Urinary bladder (tissue), 4 donors: ENCODE measurements around the gene ARHGEF40. TPM values are rescaled to one million over a fixed set of nuclear protein-coding genes. Genes with fewer than 3 reads are reported as not detected.
"Not testable (repeated sequence)": the region's sequence is repeated elsewhere in the genome, so short reads cannot be mapped to it uniquely, and the experiment has no call there.

Source experiments
- DNase-seq: peaks from one replicate; pipeline ENCODE4 v3.0.0-alpha.2; 2015; ENCODE audit errors: extremely low spot score
- H3K27ac ChIP-seq: one replicate; pipeline ENCODE4 v1.5.1; 2013; ENCODE audit warnings: low read depth, mild to moderate bottlenecking, moderate library complexity
- H3K36me3 ChIP-seq: one replicate; pipeline ENCODE4 v1.6.1; 2013; ENCODE audit warnings: mild to moderate bottlenecking, moderate library complexity; ENCODE audit not compliant: insufficient read depth
- H3K4me1 ChIP-seq: one replicate; pipeline ENCODE4 v1.6.1; 2013; ENCODE audit warnings: mild to moderate bottlenecking, moderate library complexity; ENCODE audit not compliant: insufficient read depth
- H3K4me3 ChIP-seq: one replicate; pipeline ENCODE4 v1.5.1; 2013; ENCODE audit warnings: low read depth, low read length
- WGBS: extraction: QIAGEN DNeasy Blood & Tissue Kit; methylation state at CpG from one replicate; pipeline ENCODE4 v1.1.7; 2013; 5-methylcytosine and 5-hydroxymethylcytosine counted together
- polyA plus RNA-seq: library from polyadenylated mRNA; stranded (reverse); fragments of 200-250 nt; gene quantifications from one replicate; pipeline ENCODE4 v1.2.3, GENCODE V29; 2013
- total RNA-seq: library from RNA; depleted of rRNA; stranded (reverse); fragments of >200 nt; gene quantifications from one replicate; pipeline ENCODE4 v1.2.3, GENCODE V29; 2014
- donor health status: healthy with polysubstance abuse.
- donor health status: healthy.

Gene ARHGEF40
- total and polyA plus RNA-seq, 2 donors = 27.9 to 43.9 TPM

DNA sequence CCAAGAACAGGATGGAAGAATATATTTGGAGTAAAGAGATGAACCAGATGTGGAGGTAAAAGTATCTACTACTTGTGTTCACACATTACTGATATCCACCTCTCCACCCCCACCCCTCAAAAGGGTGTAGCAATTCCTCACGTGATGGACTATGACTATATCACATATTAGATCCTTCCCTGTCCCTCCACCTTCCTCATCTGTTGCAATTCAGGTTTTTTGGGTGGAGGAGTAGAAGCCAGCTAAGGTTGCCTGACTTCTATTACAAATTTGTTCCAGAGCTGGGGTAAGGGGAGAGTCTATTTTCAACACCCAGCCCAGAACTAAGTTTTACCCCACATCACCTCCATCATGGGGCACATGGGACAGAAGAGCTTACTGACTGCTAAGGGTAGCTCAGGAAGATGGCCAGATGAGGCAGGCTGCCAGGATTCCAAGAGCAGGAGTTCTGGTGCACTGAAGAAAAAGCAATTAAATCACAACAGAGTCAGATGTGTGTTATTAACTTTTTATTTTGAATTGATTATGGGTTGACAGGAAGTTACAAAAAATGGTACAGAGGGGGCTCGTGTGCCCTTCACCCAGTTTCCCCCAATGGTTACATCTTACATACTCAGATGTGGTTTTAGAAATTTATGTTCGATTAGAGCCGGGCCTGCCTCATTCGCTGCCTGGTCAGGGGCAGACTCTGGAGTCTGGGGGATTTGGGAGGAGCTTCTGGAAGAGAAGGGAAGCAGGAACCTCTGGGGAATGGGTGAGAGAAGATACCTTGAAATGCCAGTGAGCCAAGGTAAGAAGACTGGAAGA lies 37.6 kb upstream of the ARHGEF40 start:
- DNase-seq = no peak
- whole genome bisulfite sequencing = 87% methylated on average over 5 of the region's 5 CpGs
- Histone ChIP-seq H3K27ac (no peak overlapping the region), H3K4me1 (no peaks in the 10 kb centered on the region), H3K36me3 (no peaks in the 10 kb centered on the region), H3K4me3 (no peak overlapping the region)

- Histone ChIP-seq H3K4me3 (no peak overlapping the region), H3K4me1 (no peaks in the 10 kb centered on the region), H3K36me3 (no peaks in the 10 kb centered on the region), H3K27ac (no peak overlapping the region)
- 81% methylated on average over 4 of the region's 4 CpGs for WGBS
- DNase-seq = no peak
These were observed 36.9 kb upstream of the ARHGEF40 start for GRCh38 chr14:21033133-21033698.

DNA sequence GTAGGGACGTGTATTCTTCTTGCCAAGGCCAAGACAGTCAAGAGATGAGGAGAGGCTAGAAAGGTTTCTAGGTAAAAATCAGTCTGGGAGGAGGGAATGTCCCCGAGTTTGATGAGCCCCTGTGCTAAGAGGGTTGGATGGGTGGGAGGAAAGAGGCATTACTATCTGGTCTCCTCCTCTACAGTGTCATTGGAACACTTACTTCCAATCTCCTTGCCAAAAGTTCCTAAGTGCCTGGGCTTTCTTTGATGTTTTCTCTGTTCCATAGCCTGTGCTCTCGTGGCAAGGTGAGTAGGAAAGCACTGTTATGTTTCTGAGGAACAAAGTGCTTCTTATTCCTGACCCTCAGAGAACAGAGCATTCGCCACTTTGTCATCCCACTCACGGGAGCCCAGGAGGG lies 35.4 kb upstream of the ARHGEF40 start, which contains the start of gene RNASE13:
Gene RNASE13 (minus strand): TSS at position 101 of the 400 bp plus-strand sequence. CDS start 519 bp downstream, outside the sequence.
- Histone ChIP-seq H3K4me1 (no peaks in the 10 kb centered on the region), H3K36me3 (no peaks in the 10 kb centered on the region), H3K4me3 (no peak within 1 kb of the TSS), H3K27ac (no peak within 1 kb of the TSS)
- no peak for DNase-seq
- WGBS = 81% methylated on average over 5 of the region's 5 CpGs

- Histone ChIP-seq H3K4me1 (no peaks in the 10 kb centered on the region), H3K27ac (no peak overlapping the region), H3K36me3 (no peaks in the 10 kb centered on the region), H3K4me3 (no peak overlapping the region)
- WGBS = 93% methylated on average over 7 of the region's 7 CpGs
- DNase-seq = no peak
These were observed 33.4 kb upstream of the ARHGEF40 start for GRCh38 chr14:21036751-21037150.

GRCh38 chr14:21037156-21037555 lies 32.9 kb upstream of the ARHGEF40 start:
- H3K4me1 ChIP-seq = no peaks in the 10 kb centered on the region
- H3K4me3 ChIP-seq = no peak overlapping the region
- no peak for DNase-seq
- no peaks in the 10 kb centered on the region for H3K36me3 ChIP-seq
- 84% methylated on average over 3 of the region's 3 CpGs for WGBS
- H3K27ac ChIP-seq = no peak overlapping the region

- DNase-seq = no peak
- Histone ChIP-seq H3K4me3 (no peak overlapping the region), H3K4me1 (no peaks in the 10 kb centered on the region), H3K36me3 (no peaks in the 10 kb centered on the region), H3K27ac (peak overlapping the region; percentile 59)
- WGBS = 13% methylated on average over 10 of the region's 10 CpGs
These were observed 31.4 kb upstream of the ARHGEF40 start for GRCh38 chr14:21038441-21039422.

GRCh38 chr14:21039585-21040369 lies 30.3 kb upstream of the ARHGEF40 start:
- Histone ChIP-seq H3K36me3 (no peaks in the 10 kb centered on the region), H3K4me1 (no peaks in the 10 kb centered on the region), H3K4me3 (no peak overlapping the region), H3K27ac (peak overlapping the region; percentile 59)
- DNase-seq = no peak
- 46% methylated on average over 8 of the region's 8 CpGs for WGBS

DNA sequence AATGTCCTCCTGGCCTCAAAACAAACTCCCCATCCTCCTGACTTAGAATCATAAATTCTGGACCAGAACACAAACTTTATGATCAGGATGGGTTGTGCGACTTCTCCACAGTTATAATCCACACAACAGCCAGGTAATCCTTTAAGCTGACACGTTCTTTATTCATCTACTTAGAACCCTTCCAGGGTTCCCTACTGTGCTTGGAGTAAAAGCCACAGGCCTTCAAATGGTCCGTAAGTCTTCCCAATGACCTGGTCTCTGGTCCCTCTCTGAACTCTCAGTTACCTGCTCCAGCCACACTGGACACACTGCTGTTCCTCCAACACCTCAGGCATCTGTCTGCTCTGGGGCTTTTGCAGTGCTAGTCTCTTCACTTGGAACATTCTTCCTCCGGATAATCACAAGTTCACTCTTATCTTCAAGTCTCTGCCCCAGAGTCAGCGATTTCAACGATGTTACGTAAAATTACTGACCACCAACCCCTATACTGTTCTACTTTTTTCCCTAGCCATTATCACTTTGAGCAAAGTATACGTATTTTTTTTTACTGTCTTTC lies 29.7 kb upstream of the ARHGEF40 start:
- Histone ChIP-seq H3K4me1 (no peaks in the 10 kb centered on the region), H3K4me3 (no peak overlapping the region), H3K27ac (no peak overlapping the region), H3K36me3 (no peaks in the 10 kb centered on the region)
- DNase-seq = no peak
- WGBS = 69% methylated on average over 8 of the region's 8 CpGs

DNA sequence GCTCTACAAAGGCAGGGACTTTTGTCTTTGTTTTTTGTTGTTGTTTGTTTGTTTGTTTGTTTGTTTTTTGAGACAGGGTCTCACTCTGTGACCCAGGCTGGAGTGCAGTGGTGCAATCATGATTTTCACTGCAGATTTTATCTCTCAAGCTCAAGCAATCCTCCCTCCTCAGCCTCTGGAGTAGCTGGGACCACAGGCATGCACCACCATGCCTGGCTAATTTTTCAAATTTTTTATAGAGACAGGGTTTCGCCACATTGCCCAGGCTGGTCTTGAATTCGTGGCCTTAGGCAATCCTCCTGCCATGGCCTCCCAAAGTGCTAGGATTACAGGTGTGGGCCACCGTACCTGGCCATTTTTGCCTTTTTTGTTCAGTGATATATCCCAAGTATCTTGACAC lies 29.2 kb upstream of the ARHGEF40 start:
- H3K4me1 ChIP-seq = not testable (repeated sequence)
- WGBS = 85% methylated on average over 3 of the region's 3 CpGs

GRCh38 chr14:21041676-21042433 lies 28.2 kb upstream of the ARHGEF40 start, which contains the start of gene RNASE7:
RNASE7 (plus strand) TSS chr14:21042362; CDS start chr14:21042993, 631 bp downstream.
- no peaks in the 10 kb centered on the region for H3K4me1 ChIP-seq
- H3K4me3 ChIP-seq = no peak within 1 kb of the TSS
- no peak within 1 kb of the TSS for H3K27ac ChIP-seq
- 68% methylated on average over 11 of the region's 11 CpGs for WGBS
- no peak for DNase-seq
- H3K36me3 ChIP-seq = no peaks in the 10 kb centered on the region

More for the DNA sequence above, 29.2 kb upstream of the ARHGEF40 start:
- not testable (repeated sequence) for H3K4me3 ChIP-seq, H3K36me3 ChIP-seq, DNase-seq, H3K27ac ChIP-seq

DNA sequence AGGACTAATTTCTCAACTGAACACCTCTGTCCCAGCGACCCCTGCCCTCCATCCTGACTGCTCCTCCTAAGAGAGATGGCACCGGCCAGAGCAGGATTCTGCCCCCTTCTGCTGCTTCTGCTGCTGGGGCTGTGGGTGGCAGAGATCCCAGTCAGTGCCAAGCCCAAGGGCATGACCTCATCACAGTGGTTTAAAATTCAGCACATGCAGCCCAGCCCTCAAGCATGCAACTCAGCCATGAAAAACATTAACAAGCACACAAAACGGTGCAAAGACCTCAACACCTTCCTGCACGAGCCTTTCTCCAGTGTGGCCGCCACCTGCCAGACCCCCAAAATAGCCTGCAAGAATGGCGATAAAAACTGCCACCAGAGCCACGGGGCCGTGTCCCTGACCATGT lies 27.2 kb upstream of the ARHGEF40 start:
- WGBS = 71% methylated on average over 8 of the region's 8 CpGs
- Histone ChIP-seq H3K27ac (no peak overlapping the region), H3K4me3 (no peak overlapping the region), H3K36me3 (no peaks in the 10 kb centered on the region), H3K4me1 (no peaks in the 10 kb centered on the region)
- no peak for DNase-seq

DNA sequence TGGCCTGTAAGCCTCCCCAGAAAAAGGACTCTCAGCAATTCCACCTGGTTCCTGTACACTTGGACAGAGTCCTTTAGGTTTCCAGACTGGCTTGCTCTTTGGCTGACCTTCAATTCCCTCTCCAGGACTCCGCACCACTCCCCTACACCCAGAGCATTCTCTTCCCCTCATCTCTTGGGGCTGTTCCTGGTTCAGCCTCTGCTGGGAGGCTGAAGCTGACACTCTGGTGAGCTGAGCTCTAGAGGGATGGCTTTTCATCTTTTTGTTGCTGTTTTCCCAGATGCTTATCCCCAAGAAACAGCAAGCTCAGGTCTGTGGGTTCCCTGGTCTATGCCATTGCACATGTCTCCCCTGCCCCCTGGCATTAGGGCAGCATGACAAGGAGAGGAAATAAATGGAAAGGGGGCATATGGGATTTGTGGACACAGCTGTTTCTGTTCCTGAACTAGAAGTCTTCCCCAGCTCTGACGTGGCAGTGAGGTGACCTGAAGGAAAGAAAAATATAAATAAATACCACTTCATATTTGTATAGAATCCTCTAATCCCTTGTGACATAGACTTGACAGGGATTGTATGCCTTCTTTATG lies 26.6 kb upstream of the ARHGEF40 start:
- no peak overlapping the region for H3K27ac ChIP-seq
- H3K36me3 ChIP-seq = no peaks in the 10 kb centered on the region
- WGBS = 45% methylated on average over 2 of the region's 2 CpGs
- H3K4me1 ChIP-seq = no peaks in the 10 kb centered on the region
- DNase-seq = no peak
- H3K4me3 ChIP-seq = no peak overlapping the region
